Large intestine (tissue), 3 donors: ENCODE measurements around the gene APBB1IP. TPM values are rescaled to one million over a fixed set of nuclear protein-coding genes. Genes with fewer than 3 reads are reported as not detected.
"Not testable (repeated sequence)": the region's sequence is repeated elsewhere in the genome, so short reads cannot be mapped to it uniquely, and the experiment has no call there.

ENCODE experiments used
- DNase-seq, 2 donors: peaks; one replicate each; pipeline versions ENCODE4 v3.0.0 to v3.0.0-alpha.2; 2013
- H3K27ac ChIP-seq: one replicate; pipeline ENCODE4 v1.5.1; 2013; ENCODE audit warnings: low read length
- H3K27me3 ChIP-seq: 2 replicates; pipeline ENCODE4 v1.6.1; 2013; ENCODE audit warnings: low read length; ENCODE audit not compliant: control insufficient read depth, insufficient read depth
- H3K36me3 ChIP-seq: 2 replicates; pipeline ENCODE4 v1.6.1; 2013; ENCODE audit warnings: low read length; ENCODE audit not compliant: control insufficient read depth, insufficient read depth
- H3K4me1 ChIP-seq: one replicate; pipeline ENCODE4 v1.6.1; 2013; ENCODE audit warnings: low read length; ENCODE audit not compliant: control insufficient read depth, insufficient read depth
- H3K4me3 ChIP-seq: one replicate; pipeline ENCODE4 v1.5.1; 2013; ENCODE audit warnings: low read length
- H3K9me3 ChIP-seq: one replicate; pipeline ENCODE4 v1.6.1; 2013; ENCODE audit warnings: mild to moderate bottlenecking, low read depth, low read length, moderate library complexity; ENCODE audit not compliant: control insufficient read depth
- WGBS: methylation state at CpG from one replicate; pipeline ENCODE4 v1.1.5; 2013; ENCODE audit warnings: low lambda C conversion rate; ENCODE audit not compliant: insufficient coverage; 5-methylcytosine and 5-hydroxymethylcytosine counted together
- polyA plus RNA-seq: library from polyadenylated mRNA; unstranded; fragments of 120-200 nt; gene quantifications from one replicate; pipeline ENCODE4 v1.2.1, GENCODE V29; 2013

Gene APBB1IP
- polyA plus RNA-seq, 1 donor = 3.3 TPM

- DNase-seq = no peak
- no peaks in the 10 kb centered on the region for H3K4me1 ChIP-seq
- H3K36me3 ChIP-seq = no peaks in the 10 kb centered on the region
- no peak overlapping the region for H3K27ac ChIP-seq
- H3K9me3 ChIP-seq = no peaks in the 10 kb centered on the region
- no peaks in the 10 kb centered on the region for H3K27me3 ChIP-seq
- H3K4me3 ChIP-seq = no peak overlapping the region
- WGBS = no CpG with 5 or more reads among the region's 26 CpGs
Observed at GRCh38 chr10:26579256-26580063, 141.3 kb downstream of the APBB1IP start.

DNA sequence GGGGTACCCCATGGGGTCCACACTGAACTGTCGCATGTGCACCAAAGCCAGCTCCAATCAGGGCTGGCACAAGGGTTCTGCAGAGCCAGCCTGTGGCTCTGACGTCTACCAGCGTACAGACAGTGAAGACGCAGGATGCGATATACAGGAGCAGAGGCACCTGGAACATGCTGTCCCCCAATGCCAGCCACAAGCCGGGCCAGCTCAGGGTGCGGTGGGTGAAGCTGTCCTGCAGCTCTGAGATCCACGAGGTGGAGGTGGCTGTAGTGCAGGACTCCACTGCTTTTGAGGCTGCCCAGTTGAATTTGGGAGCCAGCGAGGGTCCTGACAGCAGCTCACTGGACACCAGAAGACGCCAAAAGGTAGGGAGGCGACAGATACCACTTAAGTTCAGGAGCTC lies 148.1 kb downstream of the APBB1IP start:
- Histone ChIP-seq H3K27me3 (no peaks in the 10 kb centered on the region), H3K4me1 (no peaks in the 10 kb centered on the region)
- no CpG with 5 or more reads among the region's 11 CpGs for WGBS

GRCh38 chr10:26588611-26589010 lies 150.5 kb downstream of the APBB1IP start:
- Histone ChIP-seq H3K9me3 (no peaks in the 10 kb centered on the region), H3K36me3 (no peaks in the 10 kb centered on the region), H3K27ac (no peak overlapping the region), H3K4me1 (peaks cover under 1% of the 10 kb centered on the region), H3K27me3 (no peaks in the 10 kb centered on the region), H3K4me3 (no peak overlapping the region)
- WGBS = no CpG with 5 or more reads among the region's 12 CpGs
- DNase-seq = no peak

More for the DNA sequence above, 148.1 kb downstream of the APBB1IP start:
- no peaks in the 10 kb centered on the region for H3K36me3 ChIP-seq
- no peaks in the 10 kb centered on the region for H3K9me3 ChIP-seq
- no peak overlapping the region for H3K4me3 ChIP-seq
- no peak overlapping the region for H3K27ac ChIP-seq
- DNase-seq = no peak

DNA sequence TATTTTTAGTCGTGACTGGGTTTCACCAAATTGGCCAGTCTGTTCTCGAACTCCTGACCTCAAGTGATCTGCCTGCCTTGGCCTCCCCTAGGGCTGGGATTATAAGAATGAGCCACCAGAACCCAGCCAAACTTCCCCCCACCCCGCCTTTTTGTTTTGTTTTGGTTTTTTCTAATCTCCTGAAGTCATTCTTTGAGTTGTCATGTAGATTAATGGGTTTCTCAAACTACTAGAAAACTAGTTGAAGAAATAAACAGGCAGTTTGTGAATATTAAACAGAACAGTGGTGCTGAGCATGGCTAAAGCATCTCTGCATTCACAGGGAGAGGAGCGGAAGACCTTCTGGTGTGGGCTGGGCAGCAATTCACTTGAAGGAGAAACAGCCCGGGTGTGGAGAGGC lies 151.7 kb downstream of the APBB1IP start:
- no CpG with 5 or more reads among the region's 5 CpGs for WGBS
- H3K9me3 ChIP-seq = not testable (repeated sequence)

DNA sequence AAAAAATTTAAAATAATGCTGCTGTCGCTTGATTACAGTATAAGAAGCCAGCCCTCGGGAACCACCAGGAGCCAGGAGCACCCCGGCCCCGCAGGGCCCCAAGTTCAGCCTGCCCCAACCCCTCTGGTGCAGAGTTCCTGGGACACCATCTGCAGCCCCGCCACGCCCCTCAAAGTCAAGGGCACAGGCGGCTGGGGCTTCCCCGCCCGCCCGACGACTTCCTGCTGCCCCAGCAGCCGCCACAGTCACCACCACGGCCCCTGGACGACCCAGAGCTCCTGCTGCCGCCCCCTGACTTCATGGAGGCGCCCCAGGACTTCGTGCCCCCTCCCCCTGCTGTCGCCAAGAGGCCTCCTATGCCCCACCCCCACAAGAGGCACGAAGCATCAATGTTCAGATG lies 155.8 kb downstream of the APBB1IP start:
- Histone ChIP-seq H3K9me3 (no peaks in the 10 kb centered on the region), H3K36me3 (no peaks in the 10 kb centered on the region), H3K27ac (no peak overlapping the region), H3K4me1 (peaks cover 3% of the 10 kb centered on the region), H3K27me3 (no peaks in the 10 kb centered on the region), H3K4me3 (no peak overlapping the region)
- peak; percentile 23 to 64 for DNase-seq
- WGBS = no CpG with 5 or more reads among the region's 19 CpGs

More for the DNA sequence above, 151.7 kb downstream of the APBB1IP start:
- H3K27ac ChIP-seq, H3K36me3 ChIP-seq, H3K4me1 ChIP-seq, DNase-seq, H3K27me3 ChIP-seq, H3K4me3 ChIP-seq: not testable (repeated sequence)

DNA sequence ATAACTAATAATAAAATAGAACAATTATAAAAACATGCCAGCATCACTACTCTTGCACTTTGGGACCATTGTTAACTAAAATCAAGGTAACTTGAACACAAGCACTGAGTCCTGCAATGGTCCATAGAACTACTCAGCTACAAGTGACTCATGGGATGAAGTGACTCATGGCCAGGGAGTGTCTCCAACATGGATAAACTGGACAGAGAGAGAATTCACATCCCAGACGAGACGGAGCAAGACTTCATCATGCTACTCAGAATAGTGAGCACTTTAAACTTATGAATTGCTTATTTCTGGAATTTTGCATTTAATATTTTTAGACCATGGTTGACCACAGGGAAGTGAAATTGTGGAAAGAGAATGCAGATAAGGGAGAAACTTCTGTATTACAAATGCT lies 165.1 kb downstream of the APBB1IP start:
- not testable (repeated sequence) for H3K36me3 ChIP-seq, H3K4me1 ChIP-seq, H3K9me3 ChIP-seq, H3K27ac ChIP-seq, H3K4me3 ChIP-seq, DNase-seq, H3K27me3 ChIP-seq
- no CpG with 5 or more reads among the region's 2 CpGs for WGBS

DNA sequence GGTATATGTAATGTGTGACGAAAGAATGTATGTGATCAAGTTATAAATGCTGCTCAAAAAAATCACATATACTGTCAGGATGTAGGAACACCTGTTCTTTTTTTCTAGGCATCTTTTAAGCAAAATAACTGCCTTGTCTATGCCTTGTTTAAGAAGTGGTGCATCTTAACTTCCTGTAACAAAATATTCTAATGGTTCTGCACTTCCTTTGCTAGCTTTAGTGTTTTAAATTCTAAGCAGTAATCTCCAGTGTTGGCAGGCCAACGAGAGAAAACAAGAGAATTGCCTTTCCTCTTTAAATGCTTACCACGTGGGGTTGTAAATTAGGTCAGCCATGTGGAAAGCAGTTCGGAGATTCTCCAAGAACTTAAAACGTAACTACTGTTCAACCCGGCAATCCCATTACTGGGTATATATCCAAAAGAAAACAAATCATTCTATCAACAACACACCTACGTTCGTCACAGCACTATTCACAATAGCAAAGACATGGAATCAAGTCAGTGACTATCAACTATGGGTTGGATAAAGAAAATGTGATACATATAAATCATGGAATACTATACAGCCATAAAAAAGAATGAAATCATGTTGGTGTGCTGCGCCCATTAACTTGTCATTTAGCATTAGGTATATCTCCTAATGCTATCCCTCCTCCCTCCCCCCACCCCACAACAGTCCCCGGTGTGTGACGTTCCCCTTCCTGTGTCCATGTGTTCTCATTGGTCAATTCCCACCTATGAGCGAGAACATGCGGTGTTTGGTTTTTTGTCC lies 166.4 kb downstream of the APBB1IP start:
- not testable (repeated sequence) for H3K4me3 ChIP-seq, DNase-seq, H3K27ac ChIP-seq, H3K9me3 ChIP-seq, H3K36me3 ChIP-seq, H3K27me3 ChIP-seq, H3K4me1 ChIP-seq
- WGBS = 53% methylated on average over 3 of the region's 13 CpGs

DNA sequence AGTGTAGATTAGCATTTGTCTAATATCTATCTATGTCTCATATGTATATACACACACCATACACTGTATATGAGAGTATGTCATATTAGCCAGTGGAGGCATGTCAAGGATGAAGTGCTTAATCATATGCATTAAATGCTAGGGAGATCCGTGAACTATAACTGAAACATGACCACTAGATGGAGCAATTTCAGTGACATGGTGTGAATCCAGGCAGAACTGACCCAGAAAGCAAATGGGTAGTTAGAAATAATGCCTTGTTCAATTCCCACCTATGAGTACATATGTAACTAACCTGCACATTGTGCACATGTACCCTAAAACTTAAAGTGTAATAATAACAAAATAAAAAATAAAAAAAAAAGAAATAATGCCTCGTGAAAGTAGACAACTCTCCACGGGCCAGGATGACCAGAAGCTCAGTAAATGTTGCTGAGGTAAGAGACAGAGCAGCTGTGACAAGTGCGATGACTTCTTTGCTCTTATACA lies 168.3 kb downstream of the APBB1IP start:
- WGBS = 75% methylated on average over 2 of the region's 4 CpGs
- H3K4me1 ChIP-seq, H3K36me3 ChIP-seq, H3K27ac ChIP-seq, H3K9me3 ChIP-seq, H3K27me3 ChIP-seq, H3K4me3 ChIP-seq: not testable (repeated sequence)
- peak in 1 of 2 donors; percentile 9 for DNase-seq

DNA sequence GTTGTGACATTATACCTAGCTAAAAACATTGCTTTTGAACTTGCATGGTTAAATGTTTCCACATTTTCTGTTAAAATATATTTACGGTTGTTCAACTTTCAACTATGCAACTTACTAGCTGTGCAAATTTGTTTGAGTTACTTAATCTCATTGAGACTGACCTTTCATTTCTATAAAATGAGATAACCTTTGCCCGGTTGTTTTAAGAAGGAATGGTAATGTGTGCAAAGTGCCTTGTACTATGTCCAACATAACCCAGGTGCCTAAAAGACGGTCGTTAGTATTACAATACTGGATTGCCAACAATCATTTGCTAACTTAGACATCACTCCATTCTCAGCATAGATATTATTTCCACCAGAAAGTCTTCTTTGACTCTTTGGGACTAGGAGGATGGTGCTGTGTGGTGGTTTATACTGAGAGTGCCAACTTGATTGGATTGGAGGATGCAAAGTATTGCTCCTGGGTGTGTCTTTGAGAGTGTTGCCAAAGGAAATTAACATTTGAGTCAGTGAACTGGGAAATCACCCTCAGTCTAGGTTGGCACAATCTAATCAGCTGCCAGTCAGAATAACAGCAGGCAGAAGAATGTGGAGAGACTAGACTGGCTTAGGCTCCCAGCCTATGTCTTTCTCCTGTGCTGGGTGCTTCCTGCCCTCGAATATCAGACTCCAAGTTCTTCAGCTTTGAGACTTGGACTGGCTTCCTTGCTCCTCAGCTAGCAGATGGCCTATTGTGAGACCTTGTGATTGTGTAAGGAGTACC lies 174.2 kb downstream of the APBB1IP start:
- peak overlapping the region; percentile 60 for H3K27ac ChIP-seq
- peaks cover 7% of the 10 kb centered on the region for H3K4me1 ChIP-seq
- WGBS = 67% methylated on average over 1 of the region's 5 CpGs
- H3K36me3 ChIP-seq = no peaks in the 10 kb centered on the region
- no peak overlapping the region for H3K4me3 ChIP-seq
- H3K9me3 ChIP-seq = peaks cover 3% of the 10 kb centered on the region
- DNase-seq = peak; percentile 17 to 55
- no peaks in the 10 kb centered on the region for H3K27me3 ChIP-seq
